GM21515 (cell line): ENCODE results near the gene SIN3B.

ENCODE experiments used
- ATAC-seq: cut with Tn5 transposase; IDR thresholded peaks from one replicate; pipeline ENCODE4 v1.9.1; 2021; ENCODE audit not compliant: unreplicated experiment

Gene SIN3B

DNA sequence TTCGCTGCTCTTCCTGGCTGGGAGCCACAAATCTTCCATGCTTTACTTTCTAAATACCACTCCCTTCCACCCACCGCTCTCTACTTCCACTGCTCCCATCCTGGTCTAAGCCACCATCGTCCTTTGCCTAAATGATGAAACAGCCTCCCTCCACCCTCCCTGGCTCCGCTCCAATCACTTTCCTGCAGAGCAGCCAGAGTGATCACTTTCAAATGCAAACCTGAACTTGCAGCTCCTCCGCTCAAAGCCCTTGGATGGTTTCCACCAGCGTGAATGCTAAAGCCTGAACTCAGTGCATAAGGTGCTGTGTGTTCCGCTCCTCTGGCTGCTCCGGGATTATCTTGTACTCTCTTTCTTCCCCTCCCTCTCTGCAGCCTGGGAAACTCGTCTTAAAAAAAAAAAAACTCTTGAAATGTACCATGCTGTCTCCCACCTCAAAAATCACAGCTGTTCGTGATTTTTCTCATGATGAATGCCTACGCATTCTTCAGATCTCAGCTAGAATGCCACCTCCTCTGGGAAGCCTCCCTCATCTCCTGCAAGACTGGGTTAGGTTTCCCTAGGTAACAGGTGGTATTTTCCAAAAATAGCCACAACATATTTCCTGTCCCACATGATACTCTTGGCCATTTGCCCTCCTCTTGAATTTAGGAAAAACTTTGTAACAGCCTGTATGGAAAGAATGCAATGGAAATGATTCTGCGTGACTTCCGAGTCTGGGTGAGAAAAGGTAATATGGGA, 3.7 kb upstream of the SIN3B start:
- ATAC-seq: no peak

DNA sequence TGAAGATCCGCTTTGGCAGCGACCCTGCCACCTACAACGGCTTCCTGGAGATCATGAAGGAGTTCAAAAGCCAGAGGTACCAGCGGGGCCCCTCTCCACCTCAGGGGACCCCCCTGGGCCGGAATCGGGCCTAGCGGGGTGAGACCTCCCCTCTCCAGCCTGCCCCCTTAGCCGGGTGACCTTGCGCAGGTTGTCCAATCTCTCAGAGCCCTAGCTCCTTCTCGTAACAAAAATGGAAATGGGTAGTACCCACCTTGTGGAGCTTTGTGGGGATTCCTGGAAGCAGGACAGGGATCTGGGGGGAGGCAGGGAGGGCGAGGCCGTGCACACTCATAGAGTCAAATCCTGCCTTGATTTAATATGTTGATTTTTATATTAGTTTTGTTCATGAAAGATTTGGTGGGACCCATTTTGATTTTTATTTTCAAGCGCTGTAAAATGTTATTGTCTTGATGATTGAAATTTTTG, 658 bp downstream of the SIN3B start:
- peak; percentile 19 for ATAC-seq

DNA sequence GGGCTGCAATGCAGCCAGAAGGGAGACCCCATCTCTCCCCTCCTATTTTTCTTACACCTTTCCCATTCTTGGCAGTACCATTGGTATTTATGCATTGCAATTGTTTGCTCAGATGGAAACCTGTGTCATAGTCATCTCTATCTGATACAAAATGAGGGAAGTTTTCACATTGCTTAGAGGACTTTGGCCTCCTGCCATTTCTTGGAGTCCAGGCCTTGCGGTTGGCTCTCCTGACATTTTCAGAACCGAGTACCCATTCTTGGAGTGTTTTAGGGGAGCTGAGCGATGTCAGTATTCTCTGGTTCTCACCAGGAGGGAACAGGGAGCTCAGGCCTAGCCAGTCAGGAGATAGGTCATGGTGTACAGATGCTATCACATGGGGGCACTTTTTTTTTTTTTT, 1.5 kb downstream of the SIN3B start:
- no peak for ATAC-seq

DNA sequence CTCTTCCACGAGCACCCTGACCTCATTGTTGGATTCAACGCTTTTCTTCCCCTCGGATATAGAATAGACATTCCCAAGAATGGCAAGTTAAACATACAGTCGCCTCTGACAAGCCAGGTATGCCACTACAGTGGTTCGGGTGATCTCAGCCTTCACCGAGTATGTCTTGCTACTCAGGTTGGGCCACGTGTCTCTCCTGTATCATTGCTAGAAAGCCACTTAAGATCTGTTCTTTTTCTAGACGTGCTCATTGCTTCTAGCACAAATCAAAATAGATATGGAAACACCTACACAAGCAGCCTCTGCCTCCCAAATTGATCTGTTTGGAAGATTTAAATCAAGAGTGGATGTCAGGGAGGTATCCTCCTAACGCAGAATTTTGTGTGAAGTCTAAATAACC, 2.3 kb downstream of the SIN3B start:
- ATAC-seq: no peak

DNA sequence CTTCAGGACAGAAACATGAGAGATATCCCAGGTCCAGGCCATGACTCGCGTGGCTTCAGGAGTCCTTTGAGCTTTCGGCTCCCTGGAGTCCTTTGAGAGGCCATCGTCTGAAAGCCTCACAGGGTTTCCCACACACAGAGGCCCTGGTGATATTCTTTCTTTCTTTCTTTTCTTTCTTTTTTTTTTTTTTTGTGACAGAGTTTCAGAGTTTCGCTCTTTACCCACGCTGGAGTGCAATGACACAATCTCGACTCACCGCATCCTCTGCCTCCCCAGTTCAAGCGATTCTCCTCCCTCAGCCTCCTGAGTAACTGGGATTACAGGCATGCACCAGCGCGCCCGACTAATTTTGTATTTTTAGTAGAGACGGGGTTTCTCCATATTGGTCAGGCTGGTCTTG, 5.5 kb downstream of the SIN3B start:
- no peak for ATAC-seq

DNA sequence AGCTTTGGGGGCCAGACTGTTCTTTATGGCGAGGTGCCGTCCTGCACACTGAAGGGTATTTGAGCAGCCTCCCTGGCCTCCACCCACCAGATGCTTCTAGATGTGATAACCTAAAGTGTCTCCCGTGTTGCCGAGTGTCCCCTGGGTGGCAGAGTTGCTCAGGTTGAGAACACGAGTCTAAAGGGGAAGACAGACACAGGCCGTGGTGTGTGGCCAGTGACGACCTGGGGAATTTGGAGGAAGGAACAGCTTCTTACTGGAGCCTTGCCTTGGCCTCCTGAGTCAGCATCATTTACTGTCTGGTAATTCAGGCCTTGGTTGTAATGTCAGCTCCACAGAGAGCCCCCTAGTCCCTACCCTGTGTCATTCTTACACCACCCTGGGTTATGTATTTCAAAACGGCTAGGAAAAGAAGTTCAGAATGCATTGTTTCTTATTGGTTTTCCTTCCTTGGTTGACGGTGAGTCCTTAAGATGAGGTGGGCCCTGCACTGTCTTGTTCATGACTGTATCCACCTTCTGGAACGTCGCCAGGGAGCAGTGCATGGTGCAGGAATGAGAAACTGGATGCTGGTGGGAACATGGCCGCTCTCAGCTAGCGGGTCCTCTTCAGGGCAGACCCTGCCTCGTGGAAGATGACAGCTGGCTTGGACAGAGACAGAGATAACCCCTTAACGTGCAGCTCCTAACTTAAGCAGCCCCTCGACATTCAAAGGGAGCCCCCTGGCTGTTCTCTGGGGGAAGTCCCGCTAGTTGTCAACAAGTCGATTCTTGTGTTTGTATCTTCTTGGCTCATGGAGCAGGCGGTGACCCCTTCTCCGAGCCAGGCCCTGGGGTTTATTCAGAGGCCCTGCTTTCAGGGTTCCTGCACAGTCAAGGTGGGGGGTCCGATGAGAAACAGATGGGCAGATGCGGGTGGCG, 7.2 kb downstream of the SIN3B start:
- no peak for ATAC-seq

DNA sequence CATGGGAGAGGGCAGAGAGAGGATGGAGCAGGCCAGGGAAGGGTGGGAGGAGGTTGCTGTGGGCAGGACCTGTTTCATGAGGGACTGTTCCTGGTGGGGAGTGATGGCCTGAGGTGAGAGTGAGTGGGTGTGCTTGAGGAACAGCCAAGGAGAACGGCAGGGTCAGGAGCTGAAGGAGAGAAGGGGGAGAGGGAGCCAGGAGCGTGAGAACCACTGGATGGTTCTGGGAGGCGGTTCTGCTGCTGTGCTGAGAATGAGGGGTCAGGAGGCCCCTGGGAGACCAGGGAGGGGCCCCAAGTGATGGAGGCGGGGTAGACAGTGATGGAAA, 7.8 kb downstream of the SIN3B start:
- ATAC-seq: no peak

DNA sequence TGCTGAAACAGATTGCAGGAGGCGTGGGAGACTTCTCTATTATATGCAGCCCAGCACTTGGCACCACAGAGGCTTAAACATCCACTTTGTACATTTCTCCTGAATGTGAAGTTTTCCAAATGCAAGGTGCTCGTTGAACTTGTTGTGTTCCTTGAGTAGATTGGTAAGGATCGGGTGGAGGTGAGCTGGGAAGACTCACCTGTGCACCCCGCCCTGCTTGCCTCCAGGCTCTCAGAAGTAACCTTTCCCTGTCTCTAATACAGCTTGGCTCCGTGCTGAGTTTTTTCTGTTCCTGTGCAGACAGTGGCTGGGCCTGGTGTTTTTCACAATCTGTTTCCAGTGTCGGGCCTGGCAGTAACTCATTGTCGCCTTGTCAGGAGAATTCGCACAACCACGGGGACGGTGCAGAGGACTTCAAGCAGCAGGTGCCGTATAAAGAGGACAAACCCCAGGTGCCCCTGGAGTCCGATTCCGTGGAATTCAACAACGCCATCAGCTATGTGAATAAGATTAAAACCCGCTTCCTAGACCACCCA, 12.3 kb downstream of the SIN3B start:
- ATAC-seq: no peak

DNA sequence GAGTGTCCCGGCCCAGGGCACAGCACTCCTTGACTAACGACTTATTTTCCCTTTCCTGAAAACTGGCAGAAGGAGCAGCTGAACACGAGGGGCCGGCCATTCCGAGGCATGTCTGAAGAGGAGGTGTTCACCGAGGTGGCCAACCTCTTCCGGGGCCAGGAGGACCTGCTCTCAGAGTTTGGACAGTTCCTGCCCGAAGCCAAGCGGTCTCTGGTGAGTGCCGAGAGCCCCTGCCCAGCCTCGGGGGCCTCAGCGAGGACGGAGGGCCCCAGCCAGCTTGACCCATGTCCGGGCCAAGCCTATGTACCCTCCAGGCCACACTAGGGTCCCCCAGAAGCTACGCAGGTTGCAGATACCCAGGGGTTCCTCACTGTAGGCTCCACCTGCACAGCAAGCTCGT, 17.7 kb downstream of the SIN3B start:
- ATAC-seq: no peak

DNA sequence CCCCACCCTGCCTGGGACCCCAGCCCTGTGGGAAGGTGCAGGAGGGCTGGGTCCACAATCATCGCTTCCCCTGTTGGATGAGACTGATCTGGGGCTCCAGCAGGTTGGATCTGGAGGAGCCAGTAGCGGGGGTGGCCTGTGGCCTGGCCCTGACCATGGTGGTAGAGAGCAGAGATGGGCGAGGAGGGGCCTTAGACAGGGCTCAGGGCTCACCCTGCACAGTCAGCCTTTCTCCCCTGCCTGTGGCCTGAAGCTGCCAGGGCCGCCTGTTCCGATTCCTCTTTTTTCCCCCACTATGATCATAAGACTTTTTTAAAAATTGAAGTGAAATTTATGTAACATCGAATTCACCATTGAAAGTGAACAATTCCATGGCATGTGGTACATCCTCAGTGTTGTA, 18.2 kb downstream of the SIN3B start:
- ATAC-seq: no peak

DNA sequence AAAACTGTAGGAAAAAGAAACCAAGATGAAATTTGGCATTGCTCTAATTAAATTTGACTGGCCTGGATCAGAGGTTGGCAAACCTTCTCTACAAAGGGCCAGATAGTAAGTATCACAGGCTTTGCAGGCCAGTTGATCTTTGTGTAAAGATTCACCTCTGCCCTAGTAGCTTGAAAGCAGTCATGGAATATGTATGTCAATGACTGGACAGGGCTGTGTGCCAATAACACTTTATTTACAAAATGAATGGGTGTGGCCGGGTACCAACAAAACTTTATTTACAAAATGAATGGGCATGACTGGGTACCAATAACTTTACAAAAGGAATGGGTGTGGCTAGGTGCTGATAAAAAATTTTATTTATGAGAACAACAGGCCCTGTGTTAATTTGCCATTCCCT, 20.0 kb downstream of the SIN3B start:
- ATAC-seq: no peak

DNA sequence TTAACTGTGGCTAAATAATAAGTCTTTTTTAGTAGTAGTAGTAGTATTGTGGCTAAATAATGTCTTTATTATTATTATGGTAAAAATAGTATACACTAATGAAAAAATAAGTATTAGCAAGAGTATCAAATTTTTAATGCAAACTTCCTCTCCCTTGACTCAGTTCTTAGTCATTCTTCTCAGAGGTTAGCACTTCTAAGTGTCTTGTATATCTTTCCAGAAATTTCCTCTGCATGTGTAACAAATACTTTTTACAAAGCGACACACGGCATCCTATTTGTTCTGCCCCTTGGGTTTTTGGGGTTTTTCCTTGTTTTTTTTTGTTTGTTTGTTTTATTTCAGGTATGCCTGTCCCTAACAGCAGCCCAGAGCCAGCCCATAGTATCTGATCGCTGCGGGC, 20.9 kb downstream of the SIN3B start:
- ATAC-seq: no peak

DNA sequence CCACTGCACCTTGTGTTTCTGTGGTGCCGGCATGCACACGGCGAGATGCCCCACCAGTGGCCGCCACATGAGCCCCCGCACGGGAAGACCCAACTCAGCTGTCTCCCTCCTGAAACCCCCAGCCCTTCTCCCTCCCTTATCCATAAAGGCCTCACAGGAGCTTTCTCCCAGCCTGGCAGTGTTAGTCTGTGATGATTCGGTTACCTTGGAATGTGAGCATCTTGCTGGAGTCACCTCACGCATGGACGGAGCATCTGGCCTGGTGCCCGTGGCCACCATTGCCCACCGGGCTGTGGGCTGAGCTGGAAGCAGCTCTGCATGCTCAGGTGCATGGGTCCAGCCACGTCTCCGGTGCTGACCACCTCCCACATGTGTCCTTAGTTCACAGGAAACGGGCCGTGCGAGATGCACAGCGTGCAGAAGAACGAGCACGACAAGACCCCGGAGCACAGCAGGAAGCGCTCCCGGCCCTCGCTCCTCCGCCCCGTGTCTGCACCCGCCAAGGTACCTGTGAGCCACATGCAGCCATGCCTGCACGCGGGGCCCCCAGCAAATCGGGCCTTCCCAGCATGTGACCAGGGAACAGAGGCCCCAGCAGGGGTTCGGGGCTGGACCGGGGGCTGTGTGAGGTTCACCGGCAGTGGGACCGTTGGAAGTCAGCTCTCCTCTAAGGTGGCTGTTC, 22.0 kb downstream of the SIN3B start:
- ATAC-seq: no peak

DNA sequence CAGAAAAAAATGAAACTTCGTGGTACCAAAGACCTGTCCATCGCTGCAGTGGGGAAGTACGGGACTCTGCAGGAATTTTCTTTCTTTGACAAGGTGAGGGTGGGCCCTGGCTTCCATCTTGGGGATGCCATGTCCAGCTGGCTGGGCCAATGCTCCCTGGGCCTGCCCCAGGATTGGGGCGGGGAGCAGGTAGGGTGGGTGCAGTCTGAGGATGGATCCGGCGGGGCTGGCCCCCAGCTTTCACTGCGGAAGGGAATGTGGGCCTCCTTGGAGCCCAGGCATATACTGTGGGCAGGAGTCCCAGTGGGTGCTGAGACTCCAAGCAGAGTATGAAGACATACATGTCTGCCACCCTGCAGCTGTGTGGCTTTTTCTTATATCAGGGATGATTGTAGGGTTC, 23.9 kb downstream of the SIN3B start:
- no peak for ATAC-seq

DNA sequence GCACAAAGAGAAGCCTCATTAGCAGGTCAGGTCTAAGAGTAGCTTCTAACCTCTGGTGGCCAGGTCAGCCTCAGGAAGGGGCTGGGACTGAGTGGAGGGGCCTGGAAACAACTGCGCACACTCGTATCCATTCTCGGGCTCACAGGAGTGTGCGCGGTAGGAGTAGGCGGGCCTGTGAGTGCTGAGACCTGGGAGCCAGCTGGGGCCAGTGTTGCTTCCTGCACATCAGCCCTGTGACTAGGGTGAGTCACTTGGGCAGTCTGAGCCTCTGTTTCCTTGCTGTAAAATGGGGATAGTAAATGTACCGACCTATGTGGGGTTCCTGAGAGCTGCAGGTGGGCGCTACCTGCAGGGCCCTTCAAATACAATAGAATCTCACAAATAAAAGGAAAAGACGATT, 26.9 kb downstream of the SIN3B start:
- no peak for ATAC-seq

DNA sequence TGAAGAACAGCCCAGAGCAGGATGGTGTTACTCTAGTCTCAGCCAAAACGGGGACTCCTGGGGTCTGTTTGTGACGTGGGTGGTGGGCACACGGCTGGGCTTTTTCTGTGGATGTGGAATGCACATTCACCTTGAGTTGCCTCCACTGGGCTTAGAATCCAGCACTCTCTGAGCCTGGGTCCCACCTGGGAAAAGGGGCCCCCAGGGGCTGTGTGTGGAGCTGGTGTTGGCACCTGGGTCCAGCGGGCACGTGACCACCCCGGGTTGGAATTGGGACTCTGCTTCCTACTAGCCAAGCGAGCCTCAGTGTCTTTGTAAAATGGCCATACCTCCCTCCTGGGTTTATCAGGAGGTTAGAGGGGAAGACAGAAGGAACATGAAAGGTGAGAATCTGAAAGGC, 30.4 kb downstream of the SIN3B start:
- ATAC-seq: no peak

DNA sequence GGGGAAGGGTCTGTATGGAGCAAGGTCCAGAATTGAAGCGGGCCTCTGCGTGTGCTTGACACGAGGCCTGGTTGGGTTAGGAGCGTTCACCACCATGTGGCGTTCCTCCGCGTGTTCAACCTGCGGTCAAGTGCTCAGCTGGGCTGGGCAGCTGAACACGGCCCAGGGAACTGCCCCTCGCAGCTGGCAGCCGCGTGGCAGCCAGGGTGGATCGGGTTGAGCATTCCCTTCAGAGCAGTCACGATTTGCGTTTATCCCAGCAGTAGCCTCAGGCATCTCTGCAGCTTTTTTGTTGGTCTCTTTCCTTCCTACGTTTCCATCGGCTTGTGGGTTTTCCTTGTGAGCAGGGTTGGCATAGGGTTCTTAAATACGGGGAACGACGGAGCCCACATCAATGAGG, 30.9 kb downstream of the SIN3B start:
- no peak for ATAC-seq

DNA sequence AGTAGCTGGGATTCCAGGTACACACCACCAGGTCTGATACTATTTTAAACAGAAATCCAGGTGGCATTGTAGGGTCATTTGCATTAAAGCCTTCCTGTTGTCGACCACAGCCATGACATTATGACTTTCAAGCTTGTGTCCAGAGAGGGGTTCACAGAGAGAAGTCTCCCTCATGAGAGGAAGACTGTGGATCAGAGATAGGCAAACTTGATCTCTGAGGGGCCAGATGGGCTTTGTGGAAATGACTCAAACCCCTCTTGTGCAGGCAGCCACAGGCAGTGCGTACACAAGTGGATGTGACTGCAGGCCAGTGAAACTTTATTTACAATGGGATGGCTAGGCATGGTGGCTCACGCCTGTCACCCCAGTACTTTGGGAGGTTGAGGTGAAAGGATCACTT, 31.8 kb downstream of the SIN3B start:
- no peak for ATAC-seq

DNA sequence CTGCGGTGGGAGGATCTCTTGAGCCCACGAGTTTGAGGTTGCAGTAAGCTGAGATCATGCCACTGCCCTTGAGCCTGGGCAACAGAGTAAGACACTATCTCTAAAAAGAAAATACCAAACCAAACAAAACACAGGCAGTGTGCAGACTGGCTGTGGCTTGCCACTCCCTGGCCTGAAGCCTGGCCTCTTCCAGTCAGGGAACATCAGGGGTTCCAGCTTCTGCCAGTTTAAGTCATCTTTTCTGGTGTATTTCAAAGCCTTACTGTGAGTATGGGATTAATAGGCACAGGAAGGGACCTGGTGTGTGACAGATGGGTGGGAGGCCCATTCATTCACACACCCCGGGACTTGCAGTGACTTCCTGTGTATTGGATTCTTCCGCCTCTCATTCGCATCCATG, 32.6 kb downstream of the SIN3B start:
- no peak for ATAC-seq

DNA sequence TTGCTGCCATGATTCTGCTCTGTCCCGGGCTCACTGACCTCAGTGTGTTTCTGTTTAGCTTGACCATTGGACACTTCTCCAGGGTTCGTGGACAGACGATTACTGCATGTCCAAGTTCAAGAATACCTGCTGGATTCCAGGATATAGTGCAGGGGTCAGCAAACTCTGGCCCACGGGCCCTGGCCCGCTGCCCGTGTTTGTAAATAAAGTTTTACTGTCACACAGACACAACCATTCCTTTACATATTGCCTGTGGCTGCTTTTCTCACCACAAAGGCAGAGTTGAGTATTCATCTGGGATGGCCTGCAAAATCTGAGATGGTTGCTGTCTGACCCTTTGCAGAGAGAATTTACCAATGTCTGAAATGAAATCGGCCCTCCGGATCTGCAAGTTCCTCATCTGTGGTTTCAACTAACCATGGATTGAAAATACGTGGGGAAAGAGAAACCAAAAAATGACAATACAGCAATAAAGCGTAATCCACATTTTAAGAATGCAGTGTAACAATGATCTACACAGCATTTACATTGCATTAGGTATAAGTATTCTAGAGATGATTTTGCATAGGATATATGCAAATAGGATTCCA, 33.7 kb downstream of the SIN3B start:
- no peak for ATAC-seq

DNA sequence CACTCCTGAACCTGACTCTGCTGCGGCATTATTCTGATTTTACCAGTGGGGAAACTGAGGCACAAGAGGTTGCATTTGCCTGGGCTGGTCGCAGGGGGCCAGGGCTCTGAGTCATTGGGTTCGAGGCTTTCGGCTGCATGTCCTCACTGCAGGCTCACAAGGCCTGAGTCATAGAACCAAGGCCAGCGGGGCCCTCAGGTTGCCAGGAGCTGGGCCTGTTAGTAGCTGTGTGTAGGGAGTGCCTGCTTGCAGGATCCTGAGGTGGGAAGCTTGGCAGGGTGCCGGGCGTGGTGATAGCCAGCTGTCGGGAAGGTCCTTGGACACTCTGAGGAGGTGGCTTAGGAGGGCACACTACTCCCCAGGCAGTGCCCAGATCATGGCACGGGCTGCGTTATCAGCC, 38.0 kb downstream of the SIN3B start:
- ATAC-seq: no peak
